ENCODE measurements around the gene ITGA2B. TPM values are rescaled to one million over a fixed set of nuclear protein-coding genes. Genes with fewer than 3 reads are reported as not detected.

ITGA2B gene
- total RNA-seq: under 0.01 and 0.14 TPM in 2 replicates

DNA sequence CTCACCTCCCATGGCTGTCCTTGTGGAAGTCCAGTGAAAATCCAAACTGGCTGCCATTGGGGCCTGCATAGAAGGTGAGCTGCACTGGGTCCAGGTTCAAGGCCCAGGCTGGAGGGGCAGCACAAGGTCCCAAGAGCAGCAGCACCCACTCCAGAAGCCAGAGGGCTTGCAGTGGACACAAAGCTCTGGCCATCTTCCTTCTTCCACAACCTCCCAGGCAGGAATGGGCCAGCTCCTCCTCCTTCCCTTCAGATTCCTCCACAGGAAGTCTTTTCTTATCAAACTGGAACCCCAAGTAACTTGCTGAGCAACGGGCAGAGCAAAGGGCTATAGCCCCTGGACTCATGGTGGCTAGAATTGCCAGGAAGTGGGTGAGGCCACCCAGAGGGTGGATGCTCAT, at the start of gene ITGA2B:
Gene ITGA2B, minus strand, starts transcription at position 369 of the 400 bp plus-strand sequence. Its CDS starts 176 bp downstream, at position 193.

DNA sequence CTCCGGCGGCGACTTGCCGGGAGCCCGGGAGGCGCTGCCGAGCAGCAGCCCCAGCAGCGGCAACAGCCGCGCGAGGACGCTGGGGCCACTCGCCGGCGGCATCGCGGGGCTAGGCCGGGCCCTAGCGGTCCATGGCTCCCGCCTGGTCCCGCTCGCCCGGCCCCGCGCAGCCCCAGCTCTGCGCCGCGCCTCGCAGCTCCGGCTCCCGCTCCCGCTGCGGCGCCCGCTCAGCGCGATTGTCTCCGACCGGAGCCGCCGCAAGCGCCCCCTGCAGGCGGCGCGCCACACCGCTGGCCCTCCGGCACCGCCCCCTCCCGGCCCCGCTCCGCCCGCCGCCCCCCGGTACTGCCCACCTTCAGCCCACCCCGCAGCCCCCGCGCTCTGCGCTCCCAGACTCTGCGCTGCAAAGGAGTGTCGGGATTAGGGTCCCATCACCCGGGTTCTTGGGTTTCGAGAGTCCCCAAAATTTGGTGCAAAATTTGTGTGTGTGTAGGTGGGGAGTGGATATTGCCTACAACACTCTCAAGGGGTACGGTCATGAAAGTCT, 25.8 kb downstream of the ITGA2B start, which contains the start of gene FAM171A2:
Gene FAM171A2, minus strand, starts transcription at position 241 of the 547 bp plus-strand sequence. Its CDS starts 139 bp downstream, at position 102.

DNA sequence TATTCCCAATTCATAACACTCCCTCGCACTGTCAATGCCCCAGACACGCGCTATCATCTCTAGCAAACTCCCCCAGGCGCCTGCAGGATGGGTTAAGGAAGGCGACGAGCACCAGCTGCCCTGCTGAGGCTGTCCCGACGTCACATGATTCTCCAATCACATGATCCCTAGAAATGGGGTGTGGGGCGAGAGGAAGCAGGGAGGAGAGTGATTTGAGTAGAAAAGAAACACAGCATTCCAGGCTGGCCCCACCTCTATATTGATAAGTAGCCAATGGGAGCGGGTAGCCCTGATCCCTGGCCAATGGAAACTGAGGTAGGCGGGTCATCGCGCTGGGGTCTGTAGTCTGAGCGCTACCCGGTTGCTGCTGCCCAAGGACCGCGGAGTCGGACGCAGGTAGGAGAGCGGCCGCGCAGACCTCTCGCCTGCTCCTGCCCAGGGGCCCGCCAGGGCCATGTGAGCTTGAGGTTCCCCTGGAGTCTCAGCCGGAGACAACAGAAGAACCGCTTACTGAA, 44.5 kb downstream of the ITGA2B start, which contains the start of gene GRN:
Gene GRN, plus strand, starts transcription at position 364 of the 515 bp plus-strand sequence. CDS start 3,863 bp downstream, outside the sequence.

DNA sequence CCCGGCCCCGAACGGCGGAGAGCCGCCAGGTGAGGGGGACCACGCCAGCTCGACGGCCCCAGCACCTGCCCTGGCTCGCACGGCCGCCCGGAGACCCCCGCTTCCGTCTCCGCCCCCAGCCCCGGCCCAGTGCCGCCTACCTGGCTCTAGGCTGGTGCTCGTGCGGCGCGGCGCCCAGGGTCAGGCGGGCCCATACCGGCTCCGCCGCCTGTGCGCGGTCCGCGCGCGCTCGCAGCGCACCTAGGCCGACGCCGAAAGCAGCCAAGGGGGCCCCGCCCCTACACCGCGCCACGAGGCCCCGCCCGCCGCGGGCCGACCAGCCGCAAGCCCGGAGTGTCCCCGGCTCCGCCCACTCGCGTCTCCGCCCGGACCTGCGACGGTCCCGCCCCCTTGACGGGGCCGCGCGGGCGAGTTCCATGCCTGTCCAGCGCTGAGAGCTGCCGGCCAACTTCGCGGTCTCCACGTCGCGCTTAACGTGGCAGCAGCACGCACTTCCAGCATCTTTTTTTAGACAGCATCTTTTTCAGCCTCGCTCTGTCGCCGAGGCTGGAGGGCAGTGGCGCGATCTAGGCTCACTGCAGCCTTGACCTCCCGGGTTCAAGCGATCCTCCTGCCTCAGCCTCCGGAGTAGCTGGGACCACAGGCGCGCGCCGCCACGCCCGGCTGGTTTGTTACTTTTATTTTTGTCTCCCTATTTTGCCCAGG, 64.7 kb downstream of the ITGA2B start, which contains the start of gene SLC25A39:
Gene SLC25A39, minus strand, starts transcription at position 253 of the 705 bp plus-strand sequence. CDS start 1,261 bp downstream, outside the sequence.

Other genes starting within 250 kb of the ITGA2B start
- under 0.01 and 1.4 TPM in 2 replicates for gene HROB, start 247.7 kb downstream of the ITGA2B start, total RNA-seq
- 0.09 TPM in 1 of 2 replicates, not detected in the other for gene ASB16, start 218.9 kb downstream of the ITGA2B start, total RNA-seq
- 24.5 and 26.4 TPM in 2 replicates for gene TMUB2, start 202.7 kb downstream of the ITGA2B start, total RNA-seq
- gene ATXN7L3, start 189.8 kb downstream of the ITGA2B start, total RNA-seq: 37.7 and 49.5 TPM in 2 replicates
- gene UBTF, start 170.0 kb downstream of the ITGA2B start, total RNA-seq: 34.1 and 41.9 TPM in 2 replicates
- not detected in 2 replicates for gene SLC4A1, start 121.5 kb downstream of the ITGA2B start, total RNA-seq
- 0.09 and 0.59 TPM in 2 replicates for gene RUNDC3A, start 81.0 kb downstream of the ITGA2B start, total RNA-seq
- 63.0 and 87.0 TPM in 2 replicates for gene SLC25A39, start 64.8 kb downstream of the ITGA2B start, total RNA-seq
- gene GRN, start 44.3 kb downstream of the ITGA2B start, total RNA-seq: 292 and 344 TPM in 2 replicates
- 3.4 and 4.2 TPM in 2 replicates for gene FAM171A2, start 25.8 kb downstream of the ITGA2B start, total RNA-seq
- gene GPATCH8, start 113.8 kb upstream of the ITGA2B start, total RNA-seq: 21.7 and 24.6 TPM in 2 replicates
- 18.3 and 31.5 TPM in 2 replicates for gene FZD2, start 167.8 kb upstream of the ITGA2B start, total RNA-seq

Measured in smooth muscle cell of the umbilical artery (primary cell).